Pons (tissue), 1 donor: ENCODE data around the gene TMEM92.
"Not testable (repeated sequence)": the region's sequence is repeated elsewhere in the genome, so short reads cannot be mapped to it uniquely, and the experiment has no call there.

Source experiments
- DNase-seq: peaks from one replicate; pipeline ENCODE4 v3.0.0-alpha.2; 2016; ENCODE audit warnings: low spot score

Gene TMEM92

GRCh38 chr17:50276588-50277356 lies 2.5 kb downstream of the TMEM92 start:
- DNase-seq, result no peak

GRCh38 chr17:50277357-50277754 lies 3.1 kb downstream of the TMEM92 start:
- DNase-seq, result no peak

- no peak for DNase-seq
Measured at GRCh38 chr17:50278526-50279180, 4.4 kb downstream of the TMEM92 start.

- DNase-seq, result no peak
Measured at GRCh38 chr17:50279181-50279526, 4.9 kb downstream of the TMEM92 start.

GRCh38 chr17:50279639-50280038 lies 5.4 kb downstream of the TMEM92 start:
- DNase-seq, result no peak

GRCh38 chr17:50280068-50280467 lies 5.8 kb downstream of the TMEM92 start:
- no peak for DNase-seq

- no peak for DNase-seq
Measured at GRCh38 chr17:50280801-50281441, 6.7 kb downstream of the TMEM92 start.

- DNase-seq, result no peak
Measured at GRCh38 chr17:50281739-50282401, 7.6 kb downstream of the TMEM92 start.

- no peak for DNase-seq
Measured at GRCh38 chr17:50283246-50283645, 9.0 kb downstream of the TMEM92 start.

GRCh38 chr17:50283714-50284113 lies 9.4 kb downstream of the TMEM92 start:
- DNase-seq, result no peak

- no peak for DNase-seq
Measured at GRCh38 chr17:50285941-50286340, 11.7 kb downstream of the TMEM92 start.

- not testable (repeated sequence) for DNase-seq
Measured at GRCh38 chr17:50287302-50287701, 13.0 kb downstream of the TMEM92 start.

GRCh38 chr17:50288306-50288705 lies 14.0 kb downstream of the TMEM92 start:
- DNase-seq, result no peak

GRCh38 chr17:50289278-50289677 lies 15.0 kb downstream of the TMEM92 start:
- DNase-seq, result no peak

GRCh38 chr17:50289991-50290702 lies 15.9 kb downstream of the TMEM92 start:
- DNase-seq, result peak; percentile 50

GRCh38 chr17:50290933-50291332 lies 16.7 kb downstream of the TMEM92 start:
- DNase-seq, result no peak

- no peak for DNase-seq
Measured at GRCh38 chr17:50292465-50292864, 18.2 kb downstream of the TMEM92 start.

- no peak for DNase-seq
Measured at GRCh38 chr17:50295021-50295420, 20.8 kb downstream of the TMEM92 start.

GRCh38 chr17:50297407-50297865 lies 23.2 kb downstream of the TMEM92 start:
- peak; percentile 39 for DNase-seq

- no peak for DNase-seq
Measured at GRCh38 chr17:50298018-50298417, 23.8 kb downstream of the TMEM92 start.

GRCh38 chr17:50299776-50300175 lies 25.5 kb downstream of the TMEM92 start:
- DNase-seq, result no peak

GRCh38 chr17:50300824-50301223 lies 26.6 kb downstream of the TMEM92 start:
- DNase-seq, result not testable (repeated sequence)
